Measurements from ENCODE around the gene BUD31. TPM values are rescaled to one million over a fixed set of nuclear protein-coding genes. Genes with fewer than 3 reads are reported as not detected.

BUD31 gene
- total and polyA plus RNA-seq, 2 experiments from 2014 or later: 77.1 to 247 TPM

GRCh38 chr7:99424932-99425730 lies 16.4 kb downstream of the BUD31 start:
- Histone ChIP-seq H3K27ac (ENCODE audit: low read depth) (no peak overlapping the region), H3K36me3 (ENCODE audit: insufficient read depth) (peaks cover 5% of the 10 kb centered on the region; the same call in 1 of the 2 replicates), H3K9me2 (ENCODE audit: insufficient read depth) (no peaks in the 10 kb centered on the region), H3K4me1 (ENCODE audit: insufficient read depth) (peaks cover 8% of the 10 kb centered on the region), H3K79me2 (replicated peaks; ENCODE audit: insufficient read depth) (no peaks in the 10 kb centered on the region; the same call in 1 of the 2 replicates), H3F3A (replicated peaks; ENCODE audit: low read depth) (peaks cover 8% of the 10 kb centered on the region), H3K4me2 (no peak overlapping the region), H3K4me3 (no peak overlapping the region), H4K20me1 (replicated peaks; ENCODE audit: insufficient read depth) (no peaks in the 10 kb centered on the region; the same call in none of the 2 replicates), H2AFZ (no peak overlapping the region), H3K27me3 (ENCODE audit: insufficient read depth) (no peaks in the 10 kb centered on the region)
- H3K27ac Mint-ChIP-seq: no peak overlapping the region
- peaks cover 13% of the 10 kb centered on the region for H3K27me3 Mint-ChIP-seq (ENCODE audit: insufficient read depth, low read depth, poor library complexity)
- no peak overlapping the region for H3K4me3 Mint-ChIP-seq
- DNase-seq (ENCODE audit: low spot score) (no peak), ATAC-seq (no peak)
- peaks cover 11% of the 10 kb centered on the region for H3K4me1 Mint-ChIP-seq
- TF ChIP-seq, protein P1, sequence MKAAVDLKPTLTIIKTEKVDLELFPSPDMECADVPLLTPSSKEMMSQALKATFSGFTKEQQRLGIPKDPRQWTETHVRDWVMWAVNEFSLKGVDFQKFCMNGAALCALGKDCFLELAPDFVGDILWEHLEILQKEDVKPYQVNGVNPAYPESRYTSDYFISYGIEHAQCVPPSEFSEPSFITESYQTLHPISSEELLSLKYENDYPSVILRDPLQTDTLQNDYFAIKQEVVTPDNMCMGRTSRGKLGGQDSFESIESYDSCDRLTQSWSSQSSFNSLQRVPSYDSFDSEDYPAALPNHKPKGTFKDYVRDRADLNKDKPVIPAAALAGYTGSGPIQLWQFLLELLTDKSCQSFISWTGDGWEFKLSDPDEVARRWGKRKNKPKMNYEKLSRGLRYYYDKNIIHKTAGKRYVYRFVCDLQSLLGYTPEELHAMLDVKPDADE (IDR thresholded peaks at IDR 0.05): no peak
- no peak for TF ChIP-seq ZNF462 (CRISPR knock-in tag; IDR thresholded peaks at IDR 0.05)
- no peak for TF ChIP-seq EZH2 (IDR thresholded peaks at IDR 0.05; ENCODE audit: low read depth, unreplicated experiment)
- TF ChIP-seq EZH2phosphoT487 (IDR thresholded peaks at IDR 0.05; ENCODE audit: unreplicated experiment): no peak
- TF ChIP-seq NANOG (IDR thresholded peaks at IDR 0.05; ENCODE audit: borderline replicate concordance): no peak
- TF ChIP-seq POLR2AphosphoS5 (IDR thresholded peaks at IDR 0.05; ENCODE audit: low read depth): no peak
- no peak for TF ChIP-seq ZNF331 (CRISPR knock-in tag; IDR thresholded peaks at IDR 0.05; ENCODE audit: low read depth)
- TF ChIP-seq, protein P2, sequence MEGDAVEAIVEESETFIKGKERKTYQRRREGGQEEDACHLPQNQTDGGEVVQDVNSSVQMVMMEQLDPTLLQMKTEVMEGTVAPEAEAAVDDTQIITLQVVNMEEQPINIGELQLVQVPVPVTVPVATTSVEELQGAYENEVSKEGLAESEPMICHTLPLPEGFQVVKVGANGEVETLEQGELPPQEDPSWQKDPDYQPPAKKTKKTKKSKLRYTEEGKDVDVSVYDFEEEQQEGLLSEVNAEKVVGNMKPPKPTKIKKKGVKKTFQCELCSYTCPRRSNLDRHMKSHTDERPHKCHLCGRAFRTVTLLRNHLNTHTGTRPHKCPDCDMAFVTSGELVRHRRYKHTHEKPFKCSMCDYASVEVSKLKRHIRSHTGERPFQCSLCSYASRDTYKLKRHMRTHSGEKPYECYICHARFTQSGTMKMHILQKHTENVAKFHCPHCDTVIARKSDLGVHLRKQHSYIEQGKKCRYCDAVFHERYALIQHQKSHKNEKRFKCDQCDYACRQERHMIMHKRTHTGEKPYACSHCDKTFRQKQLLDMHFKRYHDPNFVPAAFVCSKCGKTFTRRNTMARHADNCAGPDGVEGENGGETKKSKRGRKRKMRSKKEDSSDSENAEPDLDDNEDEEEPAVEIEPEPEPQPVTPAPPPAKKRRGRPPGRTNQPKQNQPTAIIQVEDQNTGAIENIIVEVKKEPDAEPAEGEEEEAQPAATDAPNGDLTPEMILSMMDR (conservative IDR thresholded peaks at IDR 0.05; ENCODE audit: low read depth in 2 of 2): no peak
- TF ChIP-seq ZNF114 (CRISPR knock-in tag; IDR thresholded peaks at IDR 0.05): no peak
- no peak for TF ChIP-seq STAT1 (IDR thresholded peaks at IDR 0.05; ENCODE audit: unreplicated experiment)
- TF ChIP-seq JUNB (IDR thresholded peaks at IDR 0.05; ENCODE audit: unreplicated experiment): no peak
- no peak for TF ChIP-seq CREB1 (CRISPR knock-in tag; IDR thresholded peaks at IDR 0.05; ENCODE audit: low read depth)
- TF ChIP-seq, protein P3, sequence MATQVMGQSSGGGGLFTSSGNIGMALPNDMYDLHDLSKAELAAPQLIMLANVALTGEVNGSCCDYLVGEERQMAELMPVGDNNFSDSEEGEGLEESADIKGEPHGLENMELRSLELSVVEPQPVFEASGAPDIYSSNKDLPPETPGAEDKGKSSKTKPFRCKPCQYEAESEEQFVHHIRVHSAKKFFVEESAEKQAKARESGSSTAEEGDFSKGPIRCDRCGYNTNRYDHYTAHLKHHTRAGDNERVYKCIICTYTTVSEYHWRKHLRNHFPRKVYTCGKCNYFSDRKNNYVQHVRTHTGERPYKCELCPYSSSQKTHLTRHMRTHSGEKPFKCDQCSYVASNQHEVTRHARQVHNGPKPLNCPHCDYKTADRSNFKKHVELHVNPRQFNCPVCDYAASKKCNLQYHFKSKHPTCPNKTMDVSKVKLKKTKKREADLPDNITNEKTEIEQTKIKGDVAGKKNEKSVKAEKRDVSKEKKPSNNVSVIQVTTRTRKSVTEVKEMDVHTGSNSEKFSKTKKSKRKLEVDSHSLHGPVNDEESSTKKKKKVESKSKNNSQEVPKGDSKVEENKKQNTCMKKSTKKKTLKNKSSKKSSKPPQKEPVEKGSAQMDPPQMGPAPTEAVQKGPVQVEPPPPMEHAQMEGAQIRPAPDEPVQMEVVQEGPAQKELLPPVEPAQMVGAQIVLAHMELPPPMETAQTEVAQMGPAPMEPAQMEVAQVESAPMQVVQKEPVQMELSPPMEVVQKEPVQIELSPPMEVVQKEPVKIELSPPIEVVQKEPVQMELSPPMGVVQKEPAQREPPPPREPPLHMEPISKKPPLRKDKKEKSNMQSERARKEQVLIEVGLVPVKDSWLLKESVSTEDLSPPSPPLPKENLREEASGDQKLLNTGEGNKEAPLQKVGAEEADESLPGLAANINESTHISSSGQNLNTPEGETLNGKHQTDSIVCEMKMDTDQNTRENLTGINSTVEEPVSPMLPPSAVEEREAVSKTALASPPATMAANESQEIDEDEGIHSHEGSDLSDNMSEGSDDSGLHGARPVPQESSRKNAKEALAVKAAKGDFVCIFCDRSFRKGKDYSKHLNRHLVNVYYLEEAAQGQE (IDR thresholded peaks at IDR 0.05; ENCODE audit: unreplicated experiment): no peak
- H3K9me3 Mint-ChIP-seq: peaks cover 2% of the 10 kb centered on the region; the same call in 1 of the 3 replicates
- peaks cover 78% of the 10 kb centered on the region for H3K36me3 Mint-ChIP-seq (ENCODE audit: low read depth)
